ENCODE results near the gene KIAA0930.

- TF ChIP-seq EZH2phosphoT487 (IDR thresholded peaks at IDR 0.05; ENCODE audit: insufficient read depth, low read depth) (no peak), EZH2 (IDR thresholded peaks at IDR 0.05; ENCODE audit: insufficient read depth, poor library complexity, severe bottlenecking) (no peak)
Measured at GRCh38 chr22:45198463-45198795, 42.3 kb downstream of the KIAA0930 start.

All from GM23248 (cell line).